SU-DHL-6 (cell line): ENCODE results near the gene SP2.

Source experiments
- H2AFZ ChIP-seq: fragments of 200-600 bp; sonication (generic); 2 replicates; pipeline ENCODE4 v1.6.1; 2014; ENCODE audit warnings: low read depth, mild to moderate bottlenecking, moderate library complexity, mixed read lengths, antibody characterized with exemption, low read length; ENCODE audit not compliant: severe bottlenecking
- H3F3A ChIP-seq: fragments of 200-600 bp; shearing (Covaris generic); 2 replicates; pipeline ENCODE4 v1.6.0; 2016; ENCODE audit warnings: antibody characterized with exemption, mild to moderate bottlenecking; ENCODE audit not compliant: insufficient read depth
- H3K27ac ChIP-seq: fragments of 200-600 bp; sonication (generic); 2 replicates; pipeline ENCODE4 v1.5.1; 2016; ENCODE audit warnings: low read depth, mild to moderate bottlenecking, low read length, moderate library complexity, mixed read lengths
- H3K27me3 ChIP-seq: fragments of 200-600 bp; sonication (generic), shearing (Covaris generic); 2 replicates; pipeline ENCODE4 v1.6.0; 2014; ENCODE audit warnings: mild to moderate bottlenecking, low read length
- H3K36me3 ChIP-seq: fragments of 200-600 bp; sonication (generic); 2 replicates; pipeline ENCODE4 v1.6.1; 2014; ENCODE audit warnings: mild to moderate bottlenecking, low read length, mixed read lengths
- H3K4me2 ChIP-seq: fragments of 300-600, 200-600 bp; shearing (Covaris generic), sonication (generic); 2 replicates; pipeline ENCODE4 v1.6.0; 2014; ENCODE audit warnings: low read length, low read depth, mild to moderate bottlenecking; ENCODE audit not compliant: poor library complexity, severe bottlenecking
- H3K4me3 ChIP-seq: fragments of 200-600 bp; sonication (generic); 2 replicates; pipeline ENCODE4 v1.5.1; 2014; ENCODE audit warnings: antibody characterized with exemption, low read length, mild to moderate bottlenecking, mixed read lengths; ENCODE audit not compliant: insufficient read depth, poor library complexity, severe bottlenecking
- H3K79me2 ChIP-seq: fragments of 200-600 bp; sonication (generic); 2 replicates; pipeline ENCODE4 v1.6.1; 2014; ENCODE audit warnings: mild to moderate bottlenecking, low read length, moderate library complexity; ENCODE audit not compliant: insufficient read depth
- H3K9ac ChIP-seq: fragments of 200-600 bp; sonication (generic); 2 replicates; pipeline ENCODE4 v1.7.0; 2014; ENCODE audit warnings: mild to moderate bottlenecking, low read length
- H3K9me2 ChIP-seq: fragments of 200-600 bp; sonication (generic); replicated peaks from 2 replicates; pipeline ENCODE4 v1.6.1; 2014; ENCODE audit warnings: low read length; ENCODE audit not compliant: insufficient read depth
- H3K9me3 ChIP-seq: fragments of 200-600 bp; sonication (generic); 2 replicates; pipeline ENCODE4 v1.6.1; 2014; ENCODE audit warnings: low read length, mixed read lengths; ENCODE audit not compliant: insufficient read depth
- H4K20me1 ChIP-seq: fragments of 200-600 bp; sonication (generic); 2 replicates; pipeline ENCODE4 v1.6.1; 2014; ENCODE audit warnings: low read depth, mild to moderate bottlenecking, antibody characterized with exemption, low read length, moderate library complexity, mixed read lengths
- EZH2phosphoT487 ChIP-seq: fragments of 200-600 bp; sonication (generic), shearing (Covaris generic); conservative IDR thresholded peaks from 2 replicates; pipeline ENCODE4 v1.6.1; 2018; ENCODE audit warnings: mild to moderate bottlenecking, antibody characterized with exemption, low read length, moderate library complexity, mixed read lengths
- TF ChIP-seq, protein P1 (sequence below): fragments of 200-600 bp; sonication (generic); IDR thresholded peaks from one replicate; pipeline ENCODE4 v1.5.1; 2017; ENCODE audit warnings: antibody characterized with exemption, mild to moderate bottlenecking, low read length, moderate library complexity; ENCODE audit not compliant: insufficient read depth, poor library complexity, severe bottlenecking

The SP2 gene

DNA sequence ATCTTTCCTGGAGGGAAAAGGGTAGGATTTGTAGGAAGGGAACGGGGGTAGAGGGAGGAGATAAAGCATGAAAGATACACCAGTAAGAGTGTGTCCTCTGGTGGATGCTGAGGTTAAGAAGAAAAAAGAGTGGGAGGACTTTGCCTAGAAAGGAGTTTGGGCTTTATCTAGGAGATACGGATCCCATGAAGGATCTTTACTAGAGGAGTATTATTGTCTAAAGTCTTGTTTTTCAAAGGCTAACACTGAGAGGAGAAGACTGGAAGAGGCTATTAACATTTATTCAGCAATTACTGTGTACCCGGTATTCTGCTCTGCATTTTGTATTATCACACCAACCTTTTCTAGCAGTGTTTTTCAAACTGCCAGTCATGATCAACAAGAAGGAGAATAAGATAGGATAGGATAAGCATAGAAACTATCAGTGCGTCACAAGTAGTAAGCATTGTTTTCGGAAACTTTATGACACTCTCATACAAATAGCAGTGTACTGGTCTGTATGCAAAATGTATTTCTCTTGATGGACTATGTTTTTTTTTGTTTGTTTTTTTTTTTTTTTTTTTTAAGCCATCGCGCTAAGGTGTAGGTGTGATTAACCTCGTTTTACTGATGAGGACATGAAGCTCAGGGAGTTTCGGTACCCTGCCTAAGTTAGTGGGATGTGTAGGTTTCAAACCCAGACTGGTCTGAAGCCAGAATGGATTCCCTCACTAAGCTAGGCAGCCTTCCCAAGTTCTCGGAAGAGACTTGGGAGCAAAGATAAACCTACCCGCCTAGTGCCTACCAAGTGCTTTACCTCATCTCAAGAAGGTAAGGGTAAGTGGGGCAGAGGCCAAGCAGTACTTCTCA lies 1.3 kb upstream of the SP2 start:
- H4K20me1 ChIP-seq = no peaks in the 10 kb centered on the region
- H3K9me3 ChIP-seq = no peaks in the 10 kb centered on the region
- H3K4me2 ChIP-seq = peak overlapping the region; percentile 73
- H3K27me3 ChIP-seq = no peaks in the 10 kb centered on the region
- peak overlapping the region; percentile 90 for H3K4me3 ChIP-seq
- TF ChIP-seq EZH2phosphoT487 = no peak
- TF ChIP-seq, protein P1, sequence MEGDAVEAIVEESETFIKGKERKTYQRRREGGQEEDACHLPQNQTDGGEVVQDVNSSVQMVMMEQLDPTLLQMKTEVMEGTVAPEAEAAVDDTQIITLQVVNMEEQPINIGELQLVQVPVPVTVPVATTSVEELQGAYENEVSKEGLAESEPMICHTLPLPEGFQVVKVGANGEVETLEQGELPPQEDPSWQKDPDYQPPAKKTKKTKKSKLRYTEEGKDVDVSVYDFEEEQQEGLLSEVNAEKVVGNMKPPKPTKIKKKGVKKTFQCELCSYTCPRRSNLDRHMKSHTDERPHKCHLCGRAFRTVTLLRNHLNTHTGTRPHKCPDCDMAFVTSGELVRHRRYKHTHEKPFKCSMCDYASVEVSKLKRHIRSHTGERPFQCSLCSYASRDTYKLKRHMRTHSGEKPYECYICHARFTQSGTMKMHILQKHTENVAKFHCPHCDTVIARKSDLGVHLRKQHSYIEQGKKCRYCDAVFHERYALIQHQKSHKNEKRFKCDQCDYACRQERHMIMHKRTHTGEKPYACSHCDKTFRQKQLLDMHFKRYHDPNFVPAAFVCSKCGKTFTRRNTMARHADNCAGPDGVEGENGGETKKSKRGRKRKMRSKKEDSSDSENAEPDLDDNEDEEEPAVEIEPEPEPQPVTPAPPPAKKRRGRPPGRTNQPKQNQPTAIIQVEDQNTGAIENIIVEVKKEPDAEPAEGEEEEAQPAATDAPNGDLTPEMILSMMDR = no peak
- H3K9ac ChIP-seq = peak overlapping the region; percentile 88
- H2AFZ ChIP-seq = peak overlapping the region; percentile 75
- no peaks in the 10 kb centered on the region for H3K9me2 ChIP-seq
- no peaks in the 10 kb centered on the region for H3F3A ChIP-seq
- peaks cover 27% of the 10 kb centered on the region for H3K79me2 ChIP-seq
- H3K27ac ChIP-seq = peak overlapping the region; percentile 46; the same call in 1 of the 2 replicates
- H3K36me3 ChIP-seq = no peaks in the 10 kb centered on the region

DNA sequence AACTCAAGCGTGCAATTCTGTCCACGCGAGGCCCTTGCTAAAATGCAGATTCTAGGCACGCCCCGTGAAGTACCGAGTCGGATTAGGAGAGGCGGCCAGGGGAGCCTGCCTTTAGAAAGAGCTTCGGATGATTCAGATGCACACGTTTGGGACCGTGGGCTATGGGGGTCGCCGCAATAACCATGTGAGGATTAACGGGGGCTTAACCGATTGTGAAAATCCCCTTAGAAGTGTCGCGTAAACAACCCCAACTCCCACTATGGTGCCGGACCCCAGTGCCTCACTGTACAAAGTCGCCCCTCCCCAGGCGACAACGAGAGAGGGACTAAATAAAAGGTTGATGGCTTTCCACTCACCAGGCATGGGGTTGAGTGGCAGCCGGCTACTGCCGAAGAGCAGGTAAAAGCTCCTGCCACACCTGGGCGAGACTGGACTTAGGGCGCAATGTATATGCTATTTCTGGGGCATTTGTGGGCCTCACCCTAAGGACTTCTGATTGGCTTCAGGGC lies 635 bp upstream of the SP2 start:
- H3K9me2 ChIP-seq = no peaks in the 10 kb centered on the region
- peaks cover 27% of the 10 kb centered on the region for H3K79me2 ChIP-seq
- peak overlapping the region; percentile 46 for H3K27ac ChIP-seq

DNA sequence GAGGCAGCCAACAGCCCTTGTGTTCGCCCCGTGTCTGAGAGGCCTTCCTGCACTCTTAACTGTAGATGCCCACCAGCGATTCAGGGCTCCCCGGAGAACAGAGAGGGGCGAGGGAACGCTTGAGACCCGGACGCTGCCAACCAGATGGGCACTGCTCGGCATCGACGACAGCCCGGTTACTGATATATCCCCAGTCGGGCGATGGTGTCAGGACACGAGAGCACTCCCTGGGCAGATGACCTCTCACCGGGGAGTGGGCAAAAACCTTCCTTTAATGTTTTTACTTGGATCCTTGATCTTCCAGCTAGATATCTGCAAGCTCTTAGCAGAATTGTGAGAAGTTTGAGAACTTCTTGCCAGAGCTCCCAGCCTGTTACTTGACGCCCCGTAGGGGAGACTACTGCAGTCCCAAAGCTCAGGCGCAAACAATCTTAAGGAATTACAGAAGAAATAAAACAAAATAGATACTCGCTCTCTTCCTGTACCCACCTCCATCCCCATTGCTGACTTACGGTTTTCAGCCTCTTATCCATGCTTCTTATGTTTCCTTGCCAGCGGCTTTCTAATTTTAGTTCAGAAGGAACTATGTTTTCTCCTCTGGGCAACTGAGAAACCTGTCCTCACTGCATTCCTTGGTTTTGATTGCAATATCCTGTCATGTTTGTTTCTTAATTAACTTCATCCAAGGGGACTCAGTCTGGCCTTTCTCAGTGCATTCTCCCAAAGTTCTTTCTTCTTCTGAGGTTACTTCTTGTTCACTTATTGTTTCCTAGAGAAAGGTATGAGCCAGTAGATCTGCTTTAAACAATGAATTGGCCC lies 845 bp downstream of the SP2 start:
- peaks cover 32% of the 10 kb centered on the region for H3K79me2 ChIP-seq
- no peak for TF ChIP-seq EZH2phosphoT487
- TF ChIP-seq, protein P1 = no peak

More for the DNA sequence above, 635 bp upstream of the SP2 start:
- Histone ChIP-seq H4K20me1 (no peaks in the 10 kb centered on the region), H3K4me2 (peak overlapping the region; percentile 73), H3K36me3 (no peaks in the 10 kb centered on the region), H3F3A (no peaks in the 10 kb centered on the region), H3K9ac (peak overlapping the region; percentile 88), H2AFZ (peak overlapping the region; percentile 75), H3K9me3 (no peaks in the 10 kb centered on the region), H3K4me3 (peak overlapping the region; percentile 90), H3K27me3 (no peaks in the 10 kb centered on the region)
- TF ChIP-seq, protein P1 = no peak
- no peak for TF ChIP-seq EZH2phosphoT487

More for the DNA sequence above, 845 bp downstream of the SP2 start:
- Histone ChIP-seq H3F3A (no peaks in the 10 kb centered on the region), H3K27me3 (no peaks in the 10 kb centered on the region), H3K36me3 (no peaks in the 10 kb centered on the region), H3K9me2 (no peaks in the 10 kb centered on the region), H3K4me3 (peak overlapping the region; percentile 70), H3K4me2 (peak overlapping the region; percentile 69), H3K9me3 (no peaks in the 10 kb centered on the region), H4K20me1 (no peaks in the 10 kb centered on the region), H3K9ac (peak overlapping the region; percentile 91), H3K27ac (peak overlapping the region; percentile 82), H2AFZ (peak overlapping the region; percentile 55)
